Measurements from ENCODE around the gene CROCC.
"Not testable (repeated sequence)": the region's sequence is repeated elsewhere in the genome, so short reads cannot be mapped to it uniquely, and the experiment has no call there.

DNA sequence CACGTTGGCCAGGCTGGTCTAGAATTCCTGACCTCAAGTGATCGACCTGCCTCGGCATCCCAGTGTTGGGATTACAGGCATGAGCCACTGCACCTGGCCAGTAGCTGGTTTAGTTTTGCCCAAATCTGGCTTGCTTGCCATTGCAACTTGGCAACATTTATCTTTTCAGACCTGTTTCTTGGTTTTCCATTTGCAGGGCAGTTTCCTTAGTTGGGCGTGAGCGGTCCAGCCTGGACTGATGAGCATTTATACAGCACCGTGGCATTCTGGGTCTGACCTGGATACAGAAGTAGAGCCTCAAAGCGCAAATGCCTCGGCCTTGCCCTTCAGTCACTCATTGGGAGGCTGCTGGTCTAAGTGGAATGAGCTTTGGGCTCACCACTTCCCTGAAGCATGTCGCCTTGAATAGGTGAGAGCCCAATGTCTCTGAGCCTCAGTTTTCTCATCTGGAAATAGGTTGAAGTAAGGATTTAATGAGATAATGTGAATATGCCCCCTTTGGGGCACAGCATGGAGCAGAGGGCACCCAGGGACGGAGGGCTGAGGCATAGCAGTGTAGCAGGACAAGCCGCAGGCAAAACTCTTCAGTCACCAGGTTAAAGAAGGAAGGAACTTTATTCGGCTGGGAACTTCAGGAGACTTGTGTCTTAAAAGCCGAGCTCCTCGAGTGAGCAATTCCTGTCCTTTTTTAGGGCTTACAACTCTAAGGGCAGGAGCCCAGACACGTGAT, 2.6 kb upstream of the CROCC start:
- TF ChIP-seq, protein P1, sequence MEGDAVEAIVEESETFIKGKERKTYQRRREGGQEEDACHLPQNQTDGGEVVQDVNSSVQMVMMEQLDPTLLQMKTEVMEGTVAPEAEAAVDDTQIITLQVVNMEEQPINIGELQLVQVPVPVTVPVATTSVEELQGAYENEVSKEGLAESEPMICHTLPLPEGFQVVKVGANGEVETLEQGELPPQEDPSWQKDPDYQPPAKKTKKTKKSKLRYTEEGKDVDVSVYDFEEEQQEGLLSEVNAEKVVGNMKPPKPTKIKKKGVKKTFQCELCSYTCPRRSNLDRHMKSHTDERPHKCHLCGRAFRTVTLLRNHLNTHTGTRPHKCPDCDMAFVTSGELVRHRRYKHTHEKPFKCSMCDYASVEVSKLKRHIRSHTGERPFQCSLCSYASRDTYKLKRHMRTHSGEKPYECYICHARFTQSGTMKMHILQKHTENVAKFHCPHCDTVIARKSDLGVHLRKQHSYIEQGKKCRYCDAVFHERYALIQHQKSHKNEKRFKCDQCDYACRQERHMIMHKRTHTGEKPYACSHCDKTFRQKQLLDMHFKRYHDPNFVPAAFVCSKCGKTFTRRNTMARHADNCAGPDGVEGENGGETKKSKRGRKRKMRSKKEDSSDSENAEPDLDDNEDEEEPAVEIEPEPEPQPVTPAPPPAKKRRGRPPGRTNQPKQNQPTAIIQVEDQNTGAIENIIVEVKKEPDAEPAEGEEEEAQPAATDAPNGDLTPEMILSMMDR (conservative IDR thresholded peaks at IDR 0.05; ENCODE audit: low read depth, low read length), result not testable (repeated sequence)
- TF ChIP-seq EZH2 (IDR thresholded peaks at IDR 0.05; ENCODE audit: borderline replicate concordance, low read depth, low read length, poor library complexity, severe bottlenecking), result not testable (repeated sequence)
